ENCODE results near the gene CMTM3. TPM values are rescaled to one million over a fixed set of nuclear protein-coding genes. Genes with fewer than 3 reads are reported as not detected.

Gene CMTM3
- polyA plus RNA-seq, 1 experiment = 33.5 TPM

GRCh38 chr16:66639091-66639885, 34.8 kb downstream of the CMTM3 start:
- CTCF ChIA-PET = interaction anchor here (0.5 to 4.4 kb wide), 5 partner anchors 12 to 99 kb away, joined by 3 to 49 read pairs (median 5); no protein-coding TSS in a partner anchor
- H3K27ac ChIP-seq (ENCODE audit: low read depth, low read length) = no peak overlapping the region
- no peaks in the 10 kb centered on the region for H3K27me3 ChIP-seq (ENCODE audit: control insufficient read depth, insufficient read depth, low read length)
- no peak for TF ChIP-seq CTCF (IDR thresholded peaks at IDR 0.05; ENCODE audit: low read depth, low read length)
- H3K4me3 ChIP-seq (ENCODE audit: low read depth, low read length) = no peak overlapping the region
- POLR2A ChIA-PET = no interaction called here
- no peaks in the 10 kb centered on the region for H3K9me3 ChIP-seq (ENCODE audit: control insufficient read depth, insufficient read depth, low read length)
- no peak for DNase-seq (ENCODE audit: low read depth, low spot score)

GRCh38 chr16:66640724-66641314, 36.3 kb downstream of the CMTM3 start:
- no peak for TF ChIP-seq CTCF (IDR thresholded peaks at IDR 0.05; ENCODE audit: low read depth, low read length)
- H3K4me3 ChIP-seq (ENCODE audit: low read depth, low read length) = no peak overlapping the region
- H3K27me3 ChIP-seq (ENCODE audit: control insufficient read depth, insufficient read depth, low read length) = no peaks in the 10 kb centered on the region
- ChIA-PET POLR2A (no interaction called here), CTCF (interaction anchor here (0.6 to 4.4 kb wide), 3 partner anchors 10 to 190 kb away, joined by 3 to 49 read pairs (median 3); partner anchors contain the start of gene NAE1)
- no peaks in the 10 kb centered on the region for H3K9me3 ChIP-seq (ENCODE audit: control insufficient read depth, insufficient read depth, low read length)
- H3K27ac ChIP-seq (ENCODE audit: low read depth, low read length) = no peak overlapping the region
- no peak for DNase-seq (ENCODE audit: low read depth, low spot score)

GRCh38 chr16:66641387-66641786, 36.9 kb downstream of the CMTM3 start:
- no peaks in the 10 kb centered on the region for H3K9me3 ChIP-seq (ENCODE audit: control insufficient read depth, insufficient read depth, low read length)
- POLR2A ChIA-PET = no interaction called here
- CTCF ChIA-PET = interaction anchor here (0.6 to 4.4 kb wide), 3 partner anchors 10 to 189 kb away, joined by 3 to 49 read pairs (median 3); partner anchors contain the start of gene NAE1
- no peaks in the 10 kb centered on the region for H3K27me3 ChIP-seq (ENCODE audit: control insufficient read depth, insufficient read depth, low read length)
- no peak overlapping the region for H3K4me3 ChIP-seq (ENCODE audit: low read depth, low read length)
- TF ChIP-seq CTCF (IDR thresholded peaks at IDR 0.05; ENCODE audit: low read depth, low read length) = no peak
- no peak overlapping the region for H3K27ac ChIP-seq (ENCODE audit: low read depth, low read length)
- DNase-seq (ENCODE audit: low read depth, low spot score) = no peak

- Histone ChIP-seq H3K4me3 (ENCODE audit: low read depth, low read length) (no peak overlapping the region), H3K9me3 (ENCODE audit: control insufficient read depth, insufficient read depth, low read length) (no peaks in the 10 kb centered on the region), H3K27ac (ENCODE audit: low read depth, low read length) (no peak overlapping the region), H3K27me3 (ENCODE audit: control insufficient read depth, insufficient read depth, low read length) (no peaks in the 10 kb centered on the region)
- no peak for DNase-seq (ENCODE audit: low read depth, low spot score)
- TF ChIP-seq CTCF (IDR thresholded peaks at IDR 0.05; ENCODE audit: low read depth, low read length) = no peak
- CTCF ChIA-PET = interaction anchor here (1.4 kb wide), 1 partner anchor 15 kb away, joined by 7 read pairs; no protein-coding TSS in a partner anchor
- POLR2A ChIA-PET = no interaction called here
These were observed 43.4 kb downstream of the CMTM3 start for GRCh38 chr16:66647866-66648265.

- DNase-seq (ENCODE audit: low read depth, low spot score) = no peak
- Histone ChIP-seq H3K27me3 (ENCODE audit: control insufficient read depth, insufficient read depth, low read length) (no peaks in the 10 kb centered on the region), H3K27ac (ENCODE audit: low read depth, low read length) (no peak overlapping the region), H3K9me3 (ENCODE audit: control insufficient read depth, insufficient read depth, low read length) (no peaks in the 10 kb centered on the region), H3K4me3 (ENCODE audit: low read depth, low read length) (no peak overlapping the region)
- no peak for TF ChIP-seq CTCF (IDR thresholded peaks at IDR 0.05; ENCODE audit: low read depth, low read length)
- CTCF ChIA-PET = interaction anchor here (0.6 to 1.4 kb wide), 5 partner anchors 13 to 468 kb away, joined by 3 to 7 read pairs (median 3); partner anchors contain the start of gene DYNC1LI2
- POLR2A ChIA-PET = no interaction called here
These were observed 44.7 kb downstream of the CMTM3 start for GRCh38 chr16:66649167-66649566.

Data from AG04450 (cell line).